Left lung (tissue), 10 donors: ENCODE measurements around the gene ZSCAN12. TPM values are rescaled to one million over a fixed set of nuclear protein-coding genes. Genes with fewer than 3 reads are reported as not detected.
A peak's percentile ranks its signal among the peaks of the same experiment; 100 is the strongest.

Experiments used
- ATAC-seq: fragments of 200-7000 bp; cut with Tn5 transposase; one replicate; pipeline ENCODE4 v1.9.1; 2020; ENCODE audit warnings: moderate library complexity
- DNase-seq, 4 donors: peaks; one replicate each; pipeline ENCODE4 v3.0.0-alpha.2; 2013 to 2020
- H3K27ac ChIP-seq, 2 donors: fragments of 200-600 bp; sonication (generic) in 1 of 2; one replicate each; pipeline versions ENCODE4 v1.5.0 to v1.8.0; 2020 to 2021
- H3K27me3 ChIP-seq, 2 donors: fragments of 200-600 bp; sonication (generic) in 1 of 2; one replicate each; pipeline versions ENCODE4 v1.5.0 to v1.8.0; 2020 to 2021
- H3K36me3 ChIP-seq, 2 donors: fragments of 200-600 bp; sonication (generic) in 1 of 2; one replicate each; pipeline versions ENCODE4 v1.5.0 to v1.8.0; 2020 to 2021
- H3K4me1 ChIP-seq, 2 donors: fragments of 200-600 bp; one replicate each; pipeline ENCODE4 v1.8.0; 2021
- H3K4me3 ChIP-seq, 2 donors: fragments of 200-600 bp; sonication (generic) in 1 of 2; one replicate each; pipeline versions ENCODE4 v1.5.0 to v1.8.0; 2020 to 2021; ENCODE audit warnings: mild to moderate bottlenecking in 1 of 2
- H3K9me3 ChIP-seq, 2 donors: fragments of 200-600 bp; sonication (generic) in 1 of 2; one replicate each; pipeline versions ENCODE4 v1.5.0 to v1.8.0; 2020 to 2021
- intact Hi-C, 2 donors: fragments of 100-400 bp; cut with DNase I; formaldehyde crosslinking; loops; one replicate each; pipeline versions ENCODE4 v1.11.2 to v1.14.2; 2022
- polyA plus RNA-seq, 6 donors: library from polyadenylated mRNA; unstranded; fragments of 120-200 nt; gene quantifications; one replicate each; pipeline ENCODE4 v1.2.1, GENCODE V29; 2013; ENCODE audit not compliant: insufficient read length in 6 of 6
- total RNA-seq, 2 donors: library from RNA; stranded (reverse); fragmentation: NEBNext Ultra II Directional; extraction: Animal tissue kit (Norgen Biotek cat#: 25700); gene quantifications; one replicate each; pipeline ENCODE4 v1.2.1, GENCODE V29; 2021
- TF ChIP-seq, protein P1 (sequence below), 2 donors: fragments of 200-600 bp; sonication (generic) in 1 of 2; IDR thresholded peaks; one replicate each; pipeline versions ENCODE4 v1.5.0 to v1.8.0; 2021; ENCODE audit warnings: antibody characterized with exemption in 2 of 2
- donor health status: DM: no; HTN: yes; CAD: no.
- donor health status: DM: no; HTN: no; CAD: no.

Gene ZSCAN12
- total and polyA plus RNA-seq, 8 donors: 5.2 to 20.1 (median 15.8) TPM

GRCh38 chr6:28349344-28349891 is 50.1 kb downstream of the ZSCAN12 start:
- TF ChIP-seq, protein P1, sequence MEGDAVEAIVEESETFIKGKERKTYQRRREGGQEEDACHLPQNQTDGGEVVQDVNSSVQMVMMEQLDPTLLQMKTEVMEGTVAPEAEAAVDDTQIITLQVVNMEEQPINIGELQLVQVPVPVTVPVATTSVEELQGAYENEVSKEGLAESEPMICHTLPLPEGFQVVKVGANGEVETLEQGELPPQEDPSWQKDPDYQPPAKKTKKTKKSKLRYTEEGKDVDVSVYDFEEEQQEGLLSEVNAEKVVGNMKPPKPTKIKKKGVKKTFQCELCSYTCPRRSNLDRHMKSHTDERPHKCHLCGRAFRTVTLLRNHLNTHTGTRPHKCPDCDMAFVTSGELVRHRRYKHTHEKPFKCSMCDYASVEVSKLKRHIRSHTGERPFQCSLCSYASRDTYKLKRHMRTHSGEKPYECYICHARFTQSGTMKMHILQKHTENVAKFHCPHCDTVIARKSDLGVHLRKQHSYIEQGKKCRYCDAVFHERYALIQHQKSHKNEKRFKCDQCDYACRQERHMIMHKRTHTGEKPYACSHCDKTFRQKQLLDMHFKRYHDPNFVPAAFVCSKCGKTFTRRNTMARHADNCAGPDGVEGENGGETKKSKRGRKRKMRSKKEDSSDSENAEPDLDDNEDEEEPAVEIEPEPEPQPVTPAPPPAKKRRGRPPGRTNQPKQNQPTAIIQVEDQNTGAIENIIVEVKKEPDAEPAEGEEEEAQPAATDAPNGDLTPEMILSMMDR (IDR thresholded peaks at IDR 0.05): no peak
- Histone ChIP-seq H3K4me1 (peaks cover 7 to 21% of the 10 kb centered on the region in 2 donors), H3K27me3 (peaks cover 0 to 8% of the 10 kb centered on the region in 2 donors), H3K27ac (peak overlapping the region; percentile 74 to 81), H3K9me3 (no peaks in the 10 kb centered on the region), H3K4me3 (peak overlapping the region; percentile 54 to 71), H3K36me3 (no peaks in the 10 kb centered on the region)
- ATAC-seq: no peak
- intact Hi-C loops: no loop called here
- DNase-seq: no peak

GRCh38 chr6:28347119-28347518 is 52.4 kb downstream of the ZSCAN12 start:
- DNase-seq (no peak), ATAC-seq (no peak)
- TF ChIP-seq, protein P1 (IDR thresholded peaks at IDR 0.05): no peak
- H3K4me3 ChIP-seq: no peak overlapping the region
- H3K36me3 ChIP-seq: no peaks in the 10 kb centered on the region
- H3K9me3 ChIP-seq: no peaks in the 10 kb centered on the region
- peaks cover 0 to 8% of the 10 kb centered on the region in 2 donors for H3K27me3 ChIP-seq
- H3K4me1 ChIP-seq: peaks cover 7 to 21% of the 10 kb centered on the region in 2 donors
- intact Hi-C loops: no loop called here
- H3K27ac ChIP-seq: no peak overlapping the region

GRCh38 chr6:28345201-28345600 is 54.3 kb downstream of the ZSCAN12 start:
- TF ChIP-seq, protein P1 (IDR thresholded peaks at IDR 0.05): no peak
- H3K4me3 ChIP-seq: no peak overlapping the region
- H3K27me3 ChIP-seq: peaks cover 0 to 8% of the 10 kb centered on the region in 2 donors
- peaks cover 0 to 11% of the 10 kb centered on the region in 2 donors for H3K9me3 ChIP-seq
- no peak overlapping the region for H3K27ac ChIP-seq
- DNase-seq: no peak
- ATAC-seq: no peak
- intact Hi-C loops: no loop called here
- H3K4me1 ChIP-seq: peaks cover 0 to 2% of the 10 kb centered on the region in 2 donors
- H3K36me3 ChIP-seq: no peaks in the 10 kb centered on the region

- intact Hi-C loops: no loop called here
- DNase-seq (no peak), ATAC-seq (no peak)
- Histone ChIP-seq H3K4me3 (no peak overlapping the region), H3K27ac (no peak overlapping the region), H3K9me3 (peaks cover 0 to 13% of the 10 kb centered on the region in 2 donors), H3K36me3 (no peaks in the 10 kb centered on the region), H3K27me3 (peaks cover 0 to 8% of the 10 kb centered on the region in 2 donors), H3K4me1 (no peaks in the 10 kb centered on the region)
- TF ChIP-seq, protein P1 (IDR thresholded peaks at IDR 0.05): no peak
Measured at GRCh38 chr6:28343898-28344677, 55.5 kb downstream of the ZSCAN12 start.

- TF ChIP-seq, protein P1 (IDR thresholded peaks at IDR 0.05): no peak
- ATAC-seq (no peak), DNase-seq (no peak)
- no peaks in the 10 kb centered on the region for H3K36me3 ChIP-seq
- H3K27me3 ChIP-seq: peaks cover 0 to under 1% of the 10 kb centered on the region in 2 donors
- no peak overlapping the region for H3K27ac ChIP-seq
- peaks cover 0 to 9% of the 10 kb centered on the region in 2 donors for H3K4me1 ChIP-seq
- H3K9me3 ChIP-seq: peaks cover 0 to 13% of the 10 kb centered on the region in 2 donors
- H3K4me3 ChIP-seq: no peak overlapping the region
- intact Hi-C loops: no loop called here
Measured at GRCh38 chr6:28340310-28341095, 59.0 kb downstream of the ZSCAN12 start.
